GM18861 (cell line): ENCODE results near the gene NREP.

Source experiments
- ATAC-seq: cut with Tn5 transposase; IDR thresholded peaks from one replicate; pipeline ENCODE4 v1.9.1; 2021; ENCODE audit not compliant: unreplicated experiment

The NREP gene

GRCh38 chr5:111765613-111766571, 8.9 kb upstream of the NREP start:
- ATAC-seq, result no peak

GRCh38 chr5:111764019-111764418, 7.0 kb upstream of the NREP start:
- no peak for ATAC-seq

DNA sequence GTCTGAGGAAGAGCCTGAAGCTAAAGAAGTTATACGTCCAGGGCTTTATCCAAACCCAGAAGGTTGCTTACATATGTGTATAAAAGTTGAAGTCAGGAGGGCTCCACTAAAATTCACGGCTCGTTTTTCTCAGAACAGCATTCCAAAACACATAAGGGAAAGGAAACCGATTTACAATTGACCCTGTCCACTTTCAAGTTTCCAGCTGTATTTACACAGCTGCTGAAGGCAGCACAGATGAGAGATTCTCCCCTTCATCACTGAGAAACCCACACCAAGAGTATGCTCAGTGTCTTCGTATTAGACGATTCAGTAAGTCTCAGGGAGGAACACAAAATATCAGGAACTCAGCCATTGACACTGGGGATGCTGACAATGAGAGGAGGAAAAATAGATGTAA, 5.9 kb upstream of the NREP start:
- ATAC-seq, result no peak

- ATAC-seq, result no peak
Observed at GRCh38 chr5:111758284-111758628, 1.3 kb upstream of the NREP start.

DNA sequence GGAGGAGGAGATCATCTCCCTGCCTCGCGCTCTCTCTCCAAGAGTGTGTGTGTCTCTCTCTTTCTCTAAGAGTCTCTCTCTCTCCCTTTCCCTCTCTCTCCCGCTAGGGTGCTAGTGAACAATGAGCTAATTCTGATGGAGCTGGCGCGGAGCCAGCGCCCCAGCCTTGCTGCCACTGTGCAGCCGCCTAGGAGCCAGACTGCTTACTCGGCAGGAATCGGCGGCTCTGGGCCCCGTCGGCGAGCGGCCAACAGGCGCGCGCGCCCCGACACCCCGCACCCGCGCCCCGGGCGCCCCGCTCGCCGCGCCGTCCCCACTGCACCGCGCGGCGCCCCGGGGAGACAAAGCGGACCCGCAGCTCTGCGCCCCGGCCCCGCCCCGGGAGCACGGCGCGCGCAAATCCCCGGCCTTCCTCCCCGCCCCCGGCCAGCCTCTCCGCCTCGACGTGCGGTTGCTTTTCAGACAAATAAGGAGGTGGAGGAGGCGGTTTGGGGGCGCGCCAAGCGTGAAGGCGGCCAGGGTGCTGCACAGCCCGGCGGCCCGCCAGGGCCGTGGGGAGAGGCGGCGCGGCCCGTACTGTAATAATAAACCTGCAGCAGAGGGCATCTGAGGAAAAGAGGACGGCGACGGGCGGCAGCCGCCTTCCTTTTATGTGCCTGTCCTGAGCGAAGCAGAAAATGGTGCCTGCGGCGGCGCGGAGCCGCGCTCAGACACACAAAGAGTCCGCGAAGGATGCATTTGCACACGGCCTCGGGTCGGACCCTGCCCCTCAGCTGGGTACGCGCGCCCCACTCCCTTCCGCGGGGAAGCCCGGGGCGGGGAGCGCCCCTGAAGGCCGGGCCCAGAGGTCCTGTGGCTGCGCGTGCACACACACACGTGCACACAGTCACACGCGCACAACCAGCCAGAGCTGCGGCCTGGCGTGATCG, 625 bp upstream of the NREP start:
- peak; percentile 67 for ATAC-seq

DNA sequence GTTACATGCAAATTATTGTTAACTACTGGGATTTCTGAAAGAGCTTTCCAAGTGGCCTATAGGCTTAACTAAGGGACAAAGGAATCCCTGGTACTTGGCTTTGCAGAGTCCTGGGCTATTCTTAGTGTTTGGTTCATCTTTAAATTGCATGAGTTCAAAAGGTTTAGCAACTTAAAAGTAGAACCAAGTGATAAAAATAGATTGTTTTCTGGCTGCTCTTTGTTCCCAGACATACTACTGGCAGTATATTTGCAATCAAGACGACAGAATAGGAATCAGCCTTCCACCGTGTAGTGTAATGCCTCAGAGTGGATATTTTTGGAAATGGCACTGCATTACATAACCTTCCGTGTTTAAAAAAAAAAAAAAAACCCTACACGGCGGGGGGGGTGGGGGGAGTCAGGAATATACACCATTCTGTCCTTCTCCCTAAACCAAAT, 1.0 kb downstream of the NREP start:
- no peak for ATAC-seq

GRCh38 chr5:111755345-111755941, 1.6 kb downstream of the NREP start:
- ATAC-seq, result no peak

- ATAC-seq, result no peak
Observed at GRCh38 chr5:111753884-111754589, 3.0 kb downstream of the NREP start.

DNA sequence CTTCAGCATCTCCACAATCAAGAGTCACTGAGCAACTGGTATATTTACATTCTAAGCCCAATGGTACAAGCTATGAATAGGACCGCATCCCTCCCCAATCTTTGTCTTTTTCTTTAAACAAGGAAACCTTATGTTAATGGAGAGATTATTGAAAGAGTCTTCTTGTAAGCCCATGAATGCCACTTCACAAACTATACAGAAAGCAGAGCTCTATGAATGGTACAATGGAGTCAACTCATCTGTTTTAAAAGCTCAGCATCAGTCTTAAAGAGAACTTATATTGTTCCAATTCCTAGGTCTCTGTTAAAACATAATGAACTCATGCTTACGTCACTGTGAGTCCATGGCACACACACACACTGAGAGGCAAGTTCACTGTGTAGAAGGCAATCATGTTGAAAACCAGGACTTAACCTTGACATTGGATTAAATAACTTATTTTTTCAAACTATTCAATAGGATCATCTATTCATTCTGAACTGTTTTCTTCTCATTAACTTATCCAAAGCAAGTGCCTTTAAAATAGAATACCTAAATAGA, 4.5 kb downstream of the NREP start:
- ATAC-seq, result no peak

DNA sequence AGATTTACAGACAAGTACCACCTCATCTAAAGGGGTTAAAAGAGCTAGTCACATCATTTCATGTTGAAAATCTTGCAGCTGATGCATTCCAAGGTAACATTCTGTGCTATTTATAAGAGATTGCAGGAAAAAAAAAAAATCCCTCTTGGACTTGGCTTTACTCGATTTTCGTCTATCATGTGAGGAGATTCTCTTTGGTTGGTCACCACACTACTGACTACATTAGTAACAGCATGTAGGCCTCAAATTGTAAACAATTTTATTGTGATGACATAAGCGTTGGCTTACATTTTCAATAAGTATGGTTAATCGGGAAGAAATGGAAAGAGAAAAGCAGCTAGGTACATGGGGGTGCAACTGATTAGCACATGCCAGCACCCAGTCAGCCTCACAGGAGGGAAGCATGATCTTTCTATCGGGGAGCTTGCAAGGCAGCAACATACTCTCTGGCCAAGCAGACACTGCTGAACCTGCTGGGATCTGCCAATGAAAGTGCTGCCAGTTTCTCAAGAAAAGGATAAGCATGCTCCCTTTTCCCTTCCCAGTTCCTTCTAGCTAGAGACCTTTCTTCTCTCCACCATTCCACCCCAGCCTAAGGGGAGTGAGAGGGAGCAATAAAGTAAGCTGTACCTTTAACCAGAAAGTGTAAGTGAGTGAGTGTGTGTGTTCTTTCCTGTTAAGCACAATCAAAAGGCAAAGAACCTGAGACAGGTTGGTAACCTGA, 7.5 kb downstream of the NREP start:
- ATAC-seq, result no peak

DNA sequence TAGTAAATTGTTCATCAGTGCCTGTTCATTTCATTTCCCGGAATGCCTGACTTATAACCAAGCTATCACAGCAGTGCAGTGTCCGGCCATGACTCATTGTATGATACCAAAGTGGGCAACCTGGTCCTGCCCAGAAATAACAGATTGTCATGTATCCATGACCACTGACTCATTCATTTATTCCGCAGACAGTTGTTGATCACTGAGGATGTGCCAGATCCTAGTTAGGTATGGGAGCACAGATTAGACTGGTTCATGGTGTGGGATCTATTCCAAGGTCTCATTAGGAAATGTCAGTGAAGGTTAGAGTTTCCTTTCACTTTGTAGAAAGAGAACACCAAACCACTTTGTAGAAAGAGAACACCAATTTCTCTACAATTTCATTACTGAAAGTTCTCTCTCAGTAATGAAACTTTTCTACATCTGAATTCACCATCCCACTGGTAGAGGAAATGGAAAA, 8.7 kb downstream of the NREP start:
- ATAC-seq, result no peak

- no peak for ATAC-seq
Observed at GRCh38 chr5:111747337-111747736, 9.7 kb downstream of the NREP start.

GRCh38 chr5:111746791-111747190, 10.2 kb downstream of the NREP start:
- ATAC-seq, result no peak

DNA sequence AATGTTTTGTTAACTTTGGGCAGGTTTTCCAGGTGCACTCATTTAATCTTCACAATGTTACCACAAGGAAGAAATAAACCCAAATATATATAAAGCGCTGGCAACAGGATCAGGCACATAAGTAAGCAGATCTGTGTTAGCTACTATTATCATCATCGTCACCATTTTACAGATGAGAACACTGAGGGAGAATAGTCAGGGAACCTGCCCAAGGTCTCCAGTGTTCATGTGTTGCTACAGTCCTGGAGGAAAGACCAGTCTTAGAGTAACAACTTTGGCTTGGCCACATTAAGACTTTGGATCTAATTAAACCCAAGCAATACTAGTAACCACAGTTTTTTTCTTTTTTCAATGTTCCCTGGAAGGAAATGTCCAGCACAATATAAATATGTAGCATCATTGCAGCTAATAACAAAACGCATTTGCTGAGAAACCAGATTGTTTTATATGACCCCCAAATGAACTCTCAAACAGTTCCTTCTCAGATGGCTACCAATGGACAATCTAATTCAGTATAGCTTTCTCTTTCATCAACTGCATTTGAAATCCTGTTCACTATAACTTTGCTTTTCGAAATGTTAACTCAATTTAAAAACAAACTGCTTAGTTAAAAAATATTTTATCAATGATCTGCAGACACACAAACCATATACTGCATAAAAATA, 11.8 kb downstream of the NREP start:
- no peak for ATAC-seq

DNA sequence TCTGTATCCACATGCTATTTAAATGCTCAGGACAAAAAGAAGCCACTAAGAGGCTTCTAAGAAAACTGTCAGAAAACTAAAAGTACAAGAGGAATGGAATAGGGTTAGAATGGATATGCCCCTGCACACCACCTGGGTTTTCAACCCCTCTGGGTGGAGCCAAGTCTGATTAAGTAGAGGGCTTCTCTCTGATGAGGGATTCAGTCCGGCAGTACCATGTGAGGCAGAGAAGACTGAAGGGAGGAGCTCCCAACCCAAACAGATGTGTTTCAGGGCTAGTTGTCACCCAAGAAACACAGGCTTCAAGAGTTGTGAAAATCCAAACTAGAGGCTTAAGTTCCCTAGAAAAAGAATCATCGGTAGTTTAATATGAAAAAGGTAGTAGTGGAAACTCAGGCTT, 12.5 kb downstream of the NREP start:
- ATAC-seq, result no peak

DNA sequence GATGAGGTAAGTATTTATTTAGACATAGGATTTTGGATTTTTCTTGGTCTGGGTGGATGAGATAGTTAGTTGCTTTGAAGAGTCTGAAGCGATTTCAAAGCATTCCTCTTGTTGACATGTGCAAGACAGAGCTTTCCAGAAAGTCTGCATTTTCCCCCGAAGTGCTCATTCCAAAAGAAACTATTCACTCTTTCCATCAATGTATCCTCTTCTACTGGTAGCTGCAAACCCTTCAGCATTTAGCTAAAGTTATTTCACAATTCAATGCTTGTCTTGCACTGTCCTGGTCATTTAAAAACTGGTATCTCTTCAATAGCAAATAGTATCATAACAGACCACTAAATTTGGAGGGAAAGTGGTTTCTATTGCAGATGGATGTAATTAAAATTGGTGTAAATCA, 13.0 kb downstream of the NREP start:
- ATAC-seq, result no peak

DNA sequence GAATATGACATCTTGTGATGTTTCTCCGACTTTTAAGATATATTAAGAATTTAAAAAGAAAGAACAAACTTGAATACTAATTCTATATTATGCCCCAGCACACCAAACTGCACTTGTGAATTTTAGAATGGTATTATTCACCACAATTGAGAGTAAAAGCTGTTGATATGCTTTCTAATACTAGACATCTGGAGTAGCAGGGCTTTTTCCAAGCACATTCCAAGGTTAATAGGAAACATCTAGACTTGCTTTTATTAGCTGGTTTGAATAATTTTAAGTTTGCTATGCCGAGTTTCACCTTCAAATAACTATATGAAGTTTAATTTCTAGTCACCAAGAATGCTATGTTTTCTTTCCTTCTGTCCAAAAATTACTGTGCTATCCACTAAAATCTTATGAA, 13.5 kb downstream of the NREP start:
- no peak for ATAC-seq

DNA sequence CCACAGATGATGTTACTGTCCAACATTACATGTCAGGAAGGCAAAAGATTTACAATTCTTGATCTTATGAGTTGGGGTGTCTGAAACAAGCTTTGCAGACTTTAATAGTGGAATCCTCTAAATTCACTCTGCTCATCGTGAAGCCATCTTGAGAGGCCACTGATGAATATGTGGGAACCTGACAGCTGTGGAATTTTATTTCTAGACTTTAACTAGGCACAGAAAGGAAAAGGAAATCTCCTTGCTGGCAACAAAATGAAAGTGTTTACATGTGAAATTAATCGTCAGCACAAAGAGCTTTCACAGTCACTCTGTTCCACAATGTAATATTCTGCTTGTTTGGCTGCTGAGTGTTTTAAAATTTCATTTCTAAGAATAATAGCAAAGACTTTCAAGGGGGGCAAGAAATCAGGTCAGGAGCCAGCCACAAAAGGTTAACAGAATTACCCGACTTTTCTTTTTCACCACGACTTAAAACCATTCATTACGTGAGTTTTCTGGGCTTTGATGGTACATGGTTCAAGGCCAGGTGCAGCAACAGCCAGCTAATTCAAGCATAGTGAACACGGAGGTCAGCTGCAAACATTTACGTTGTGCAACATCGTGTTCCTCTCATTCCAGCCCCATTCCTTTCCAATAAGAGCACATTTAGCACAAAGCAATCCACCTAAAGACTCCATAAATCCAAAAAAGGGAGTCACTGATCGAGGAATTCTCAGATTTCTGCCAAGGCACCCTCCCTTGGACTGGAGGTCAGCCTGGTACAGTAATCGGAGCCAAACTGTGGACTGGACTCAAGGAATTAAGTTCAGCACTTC, 14.6 kb downstream of the NREP start:
- ATAC-seq, result no peak
